GM20000 (cell line): ENCODE data around the gene SH3GLB2.

Experiments used
- DNase-seq: peaks from one replicate; pipeline ENCODE4 v3.0.0; 2012; ENCODE audit warnings: low spot score
- TF ChIP-seq, protein P1 (sequence below): IDR thresholded peaks from 2 replicates; pipeline ENCODE4 v1.5.1; 2012; ENCODE audit warnings: mild to moderate bottlenecking, control low read depth; ENCODE audit errors: extremely low read depth, missing control alignments

SH3GLB2 gene

DNA sequence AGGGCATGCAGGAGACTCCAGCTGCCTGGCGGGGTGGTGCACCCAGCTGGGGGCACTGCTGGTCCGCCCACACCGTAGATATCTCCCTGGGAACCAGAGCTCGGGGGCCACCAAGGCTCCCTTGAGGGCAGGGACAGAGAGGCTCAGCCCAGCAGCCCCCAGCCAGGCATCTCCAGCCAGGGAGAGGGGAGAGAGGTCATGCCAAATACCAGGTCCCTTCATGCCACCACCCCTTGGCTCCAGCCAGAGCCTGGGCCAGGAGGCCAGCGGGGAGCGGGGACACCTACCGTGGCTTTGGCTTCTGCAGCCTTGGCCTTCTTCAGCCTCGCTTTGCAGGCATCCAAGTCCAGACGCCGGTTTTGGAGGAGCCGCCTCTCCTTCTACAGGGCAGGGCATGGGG, 14.0 kb downstream of the SH3GLB2 start:
- TF ChIP-seq, protein P1, sequence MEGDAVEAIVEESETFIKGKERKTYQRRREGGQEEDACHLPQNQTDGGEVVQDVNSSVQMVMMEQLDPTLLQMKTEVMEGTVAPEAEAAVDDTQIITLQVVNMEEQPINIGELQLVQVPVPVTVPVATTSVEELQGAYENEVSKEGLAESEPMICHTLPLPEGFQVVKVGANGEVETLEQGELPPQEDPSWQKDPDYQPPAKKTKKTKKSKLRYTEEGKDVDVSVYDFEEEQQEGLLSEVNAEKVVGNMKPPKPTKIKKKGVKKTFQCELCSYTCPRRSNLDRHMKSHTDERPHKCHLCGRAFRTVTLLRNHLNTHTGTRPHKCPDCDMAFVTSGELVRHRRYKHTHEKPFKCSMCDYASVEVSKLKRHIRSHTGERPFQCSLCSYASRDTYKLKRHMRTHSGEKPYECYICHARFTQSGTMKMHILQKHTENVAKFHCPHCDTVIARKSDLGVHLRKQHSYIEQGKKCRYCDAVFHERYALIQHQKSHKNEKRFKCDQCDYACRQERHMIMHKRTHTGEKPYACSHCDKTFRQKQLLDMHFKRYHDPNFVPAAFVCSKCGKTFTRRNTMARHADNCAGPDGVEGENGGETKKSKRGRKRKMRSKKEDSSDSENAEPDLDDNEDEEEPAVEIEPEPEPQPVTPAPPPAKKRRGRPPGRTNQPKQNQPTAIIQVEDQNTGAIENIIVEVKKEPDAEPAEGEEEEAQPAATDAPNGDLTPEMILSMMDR, result no peak
- no peak for DNase-seq

DNA sequence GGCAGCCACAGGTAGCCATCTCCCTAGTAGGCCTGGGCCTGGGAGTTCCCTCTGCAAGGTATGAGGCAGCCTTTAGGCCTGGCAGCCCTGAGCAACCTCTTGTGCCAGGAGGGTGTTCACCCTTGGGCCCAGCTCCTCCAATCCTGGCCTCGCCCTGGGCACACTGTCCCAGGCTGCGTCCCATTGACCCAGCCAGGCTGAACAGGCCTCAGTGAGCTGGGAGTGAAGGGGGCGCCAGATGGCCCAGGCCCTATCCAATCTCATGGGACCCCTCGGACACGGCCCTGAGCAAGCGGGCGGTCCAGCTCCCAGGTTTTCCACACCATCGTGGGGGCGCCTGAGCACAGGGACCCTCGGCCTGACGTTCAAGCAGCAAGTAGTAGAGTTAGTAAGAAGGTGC, 14.5 kb downstream of the SH3GLB2 start:
- TF ChIP-seq, protein P1, result no peak
- DNase-seq, result no peak

DNA sequence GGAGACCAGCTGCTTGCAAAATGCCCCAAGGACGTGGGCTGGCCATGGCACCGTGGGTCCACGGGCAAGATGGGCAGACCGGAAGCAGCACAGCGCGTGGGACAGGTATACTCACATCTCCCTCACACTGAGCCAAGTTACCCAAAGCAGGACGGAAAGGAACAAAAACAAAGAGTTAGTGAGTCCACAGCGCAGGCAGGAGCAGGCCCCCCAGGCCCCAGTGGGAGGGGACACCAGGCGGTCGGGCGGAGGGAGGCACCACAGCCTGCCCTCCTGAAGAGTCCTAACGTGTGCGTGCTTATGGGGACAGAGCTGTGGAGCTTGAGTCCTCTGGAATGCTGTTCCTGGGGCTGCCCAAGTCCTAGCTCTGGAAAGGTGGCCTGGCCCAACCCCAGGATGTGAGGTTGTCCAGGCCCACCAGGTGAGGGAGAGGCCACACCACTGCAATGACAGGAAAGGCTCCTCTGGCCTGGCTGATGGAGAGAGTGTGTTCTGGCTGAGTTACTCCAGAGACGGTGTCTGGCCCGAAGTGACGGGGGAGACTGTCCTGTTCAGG, 15.2 kb downstream of the SH3GLB2 start:
- DNase-seq, result no peak
- TF ChIP-seq, protein P1, result no peak

DNA sequence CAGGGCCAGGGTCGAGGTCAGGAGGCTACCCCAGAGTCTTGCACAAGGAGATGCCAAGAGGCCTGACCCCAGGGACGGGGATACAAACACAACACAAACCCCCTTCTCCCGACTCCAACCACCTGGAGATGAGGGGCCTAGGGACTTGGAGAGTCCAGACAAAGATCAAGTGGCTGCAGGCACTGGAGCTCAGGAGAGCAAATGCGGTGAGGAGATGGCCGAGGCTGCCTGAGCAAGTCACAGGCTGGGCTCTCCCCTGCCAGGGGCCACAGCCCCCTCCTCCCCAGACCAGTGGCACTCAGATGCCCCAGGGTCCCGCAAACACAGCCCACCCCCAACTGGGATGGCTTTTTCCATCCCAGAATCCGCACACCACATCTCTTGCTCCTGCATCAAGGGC, 15.8 kb downstream of the SH3GLB2 start:
- TF ChIP-seq, protein P1, result no peak
- no peak for DNase-seq

DNA sequence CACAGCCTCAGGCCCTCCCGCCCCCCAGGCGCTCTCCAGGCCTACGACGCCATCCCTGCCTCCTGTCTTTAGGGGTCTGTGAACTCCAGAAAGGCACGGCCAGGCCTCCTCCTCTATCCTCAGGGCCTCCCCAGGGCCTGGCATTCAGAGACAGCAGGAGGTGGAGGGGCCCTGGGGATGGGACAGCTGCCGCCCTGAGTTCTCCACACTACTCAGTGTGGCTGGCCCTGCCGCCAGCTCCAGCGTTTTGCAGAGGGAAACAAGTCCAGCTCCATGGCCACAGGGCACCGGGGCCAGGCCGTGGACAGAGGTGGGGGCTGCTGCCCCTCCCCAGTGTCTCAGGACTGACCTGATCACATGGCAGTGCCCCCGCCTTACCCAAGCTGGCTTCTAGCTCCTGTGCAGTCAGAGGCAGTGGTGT, 16.4 kb downstream of the SH3GLB2 start:
- TF ChIP-seq, protein P1, result no peak
- DNase-seq, result no peak

DNA sequence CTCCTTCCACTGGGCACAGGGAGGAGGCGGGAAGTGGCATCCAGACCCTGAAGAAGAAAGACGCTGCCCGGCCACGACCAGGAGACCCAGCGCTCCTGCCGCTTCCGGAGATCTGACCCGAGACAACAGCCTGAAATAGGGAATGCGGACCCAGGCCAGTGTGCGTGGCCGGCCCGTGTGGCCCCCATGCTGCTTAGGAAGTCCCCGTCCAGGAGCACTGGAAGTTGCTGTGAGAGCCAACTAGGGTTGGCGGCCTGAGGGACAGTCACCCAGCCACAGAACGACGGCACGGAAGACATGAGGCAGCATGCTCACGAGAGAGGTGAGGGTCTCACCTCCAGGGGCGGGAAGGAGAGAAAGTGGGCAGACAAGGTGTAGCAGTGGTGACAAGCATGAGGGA, 17.0 kb downstream of the SH3GLB2 start:
- TF ChIP-seq, protein P1, result no peak
- no peak for DNase-seq

DNA sequence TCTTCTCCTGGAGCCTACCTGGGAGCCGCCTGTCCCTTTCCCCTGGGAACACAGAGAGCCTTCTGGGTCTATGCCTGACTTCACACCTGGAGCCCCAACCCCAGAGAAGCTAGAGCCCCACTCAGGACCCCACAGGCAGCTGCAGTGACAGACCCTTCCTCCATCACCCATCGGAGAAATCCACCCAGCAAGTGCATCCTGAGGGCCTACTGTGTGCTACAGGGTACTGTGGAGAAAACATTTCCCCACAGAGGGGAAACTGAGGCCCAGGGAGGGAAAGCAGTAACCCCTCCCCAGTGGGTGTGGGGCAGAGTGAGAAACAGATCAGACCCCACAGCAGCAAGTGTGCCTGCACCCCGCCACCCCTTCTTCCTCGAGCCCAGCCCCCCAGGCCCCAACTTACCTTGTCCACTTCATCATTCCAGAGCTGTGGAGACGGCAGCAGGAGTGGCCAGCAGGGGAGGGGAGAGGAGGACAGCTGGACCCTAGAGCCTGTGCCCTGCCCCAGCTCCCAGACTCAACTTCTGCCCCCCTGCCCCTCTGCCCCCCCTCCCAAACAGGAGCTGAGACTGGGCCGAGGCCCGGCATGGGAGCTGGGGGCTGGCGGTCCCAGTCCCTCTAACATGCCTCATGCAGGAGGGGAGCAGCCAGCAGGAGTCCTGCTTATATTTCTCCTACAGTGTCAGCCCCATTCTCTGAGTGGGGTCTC, 17.7 kb downstream of the SH3GLB2 start:
- no peak for DNase-seq
- TF ChIP-seq, protein P1, result no peak
